Loucy (cell line): ENCODE measurements around the gene ACLY.
"Not testable (repeated sequence)": the region's sequence is repeated elsewhere in the genome, so short reads cannot be mapped to it uniquely, and the experiment has no call there.

ENCODE experiments used
- H2AFZ ChIP-seq: fragments of 200-600 bp; sonication (generic); 2 replicates; pipeline ENCODE4 v1.6.0; 2016; ENCODE audit warnings: antibody characterized with exemption, mild to moderate bottlenecking, low read length, moderate library complexity
- H3F3A ChIP-seq: fragments of 200-600 bp; 2 replicates; pipeline ENCODE4 v1.6.0; 2016; ENCODE audit warnings: antibody characterized with exemption, low read depth, mild to moderate bottlenecking
- H3K27me3 ChIP-seq: fragments of 200-600 bp; sonication (generic); 2 replicates; pipeline ENCODE4 v1.6.1; 2014; ENCODE audit warnings: low read length, mild to moderate bottlenecking; ENCODE audit not compliant: insufficient read depth, poor library complexity, severe bottlenecking
- H3K36me3 ChIP-seq: fragments of 200-600 bp; sonication (generic); 2 replicates; pipeline ENCODE4 v1.6.1; 2016; ENCODE audit warnings: low read length; ENCODE audit not compliant: insufficient read depth
- H3K4me1 ChIP-seq: fragments of 200-600 bp; sonication (generic); 2 replicates; pipeline ENCODE4 v1.5.1; 2014; ENCODE audit warnings: low read length, mild to moderate bottlenecking; ENCODE audit not compliant: insufficient read depth, poor library complexity, severe bottlenecking
- H3K4me2 ChIP-seq: fragments of 200-600 bp; sonication (generic); 2 replicates; pipeline ENCODE4 v1.6.0; 2014; ENCODE audit warnings: antibody characterized with exemption, low read length, low read depth, mild to moderate bottlenecking; ENCODE audit not compliant: poor library complexity, severe bottlenecking
- H3K4me3 ChIP-seq: fragments of 200-600 bp; sonication (generic); 2 replicates; pipeline ENCODE4 v1.5.1; 2014; ENCODE audit warnings: low read length, mild to moderate bottlenecking, mixed read lengths; ENCODE audit not compliant: poor library complexity, severe bottlenecking
- H3K79me2 ChIP-seq: fragments of 200-600 bp; sonication (generic); 2 replicates; pipeline ENCODE4 v1.6.1; 2014; ENCODE audit warnings: low read length; ENCODE audit not compliant: insufficient read depth
- H3K9ac ChIP-seq: fragments of 200-600 bp; sonication (generic); 2 replicates; pipeline ENCODE4 v1.6.0; 2014; ENCODE audit warnings: mild to moderate bottlenecking, low read depth, low read length, moderate library complexity; ENCODE audit not compliant: poor library complexity, severe bottlenecking
- H3K9me2 ChIP-seq: fragments of 200-600 bp; sonication (generic); replicated peaks from 2 replicates; pipeline ENCODE4 v1.6.1; 2016; ENCODE audit warnings: low read depth, low read length, mixed read lengths
- H3K9me3 ChIP-seq: fragments of 200-600 bp; sonication (generic); 2 replicates; pipeline ENCODE4 v1.6.1; 2014; ENCODE audit warnings: mild to moderate bottlenecking, antibody characterized with exemption, low read length, low read depth; ENCODE audit not compliant: insufficient read depth
- H4K20me1 ChIP-seq: fragments of 200-600 bp; sonication (generic); 2 replicates; pipeline ENCODE4 v1.6.0; 2014; ENCODE audit warnings: antibody characterized with exemption, low read length, mild to moderate bottlenecking; ENCODE audit not compliant: insufficient read depth, poor library complexity, severe bottlenecking
- EZH2phosphoT487 ChIP-seq: fragments of 200-600 bp; IDR thresholded peaks from 2 replicates; pipeline ENCODE4 v1.6.1; 2018; ENCODE audit warnings: antibody characterized with exemption, mild to moderate bottlenecking, moderate library complexity, borderline replicate concordance
- TF ChIP-seq, protein P1 (sequence below): fragments of 200-600 bp; sonication (generic); conservative IDR thresholded peaks from 2 replicates; pipeline ENCODE4 v1.5.1; 2014; ENCODE audit warnings: mild to moderate bottlenecking, antibody characterized with exemption, low read length

The ACLY gene

DNA sequence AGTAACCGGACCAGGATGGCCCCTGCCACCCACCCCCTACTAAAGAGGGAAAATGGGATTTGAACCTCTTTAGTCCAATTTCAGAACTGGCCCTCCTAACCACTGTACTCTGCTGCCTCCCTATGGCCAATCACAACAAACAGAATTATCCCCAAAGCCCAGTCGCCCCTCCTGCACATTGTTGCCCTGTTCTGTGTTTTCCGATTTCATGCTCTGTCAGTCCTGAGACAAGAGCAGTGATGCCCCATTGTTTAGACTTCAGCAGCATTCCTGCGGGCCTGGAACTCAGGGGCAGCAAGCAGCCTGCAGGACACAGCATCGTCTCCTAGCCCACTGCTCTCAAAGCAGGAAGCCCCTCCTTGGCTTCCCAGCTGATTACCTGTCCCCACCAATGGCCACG is 33.0 kb downstream of the ACLY start:
- Histone ChIP-seq H3K27me3 (no peaks in the 10 kb centered on the region), H3K9me2 (no peaks in the 10 kb centered on the region), H3K9ac (no peak overlapping the region), H3K9me3 (no peaks in the 10 kb centered on the region), H3K4me3 (no peak overlapping the region), H2AFZ (no peak overlapping the region), H3K4me1 (no peaks in the 10 kb centered on the region), H3K79me2 (no peaks in the 10 kb centered on the region), H3K4me2 (no peak overlapping the region), H4K20me1 (no peaks in the 10 kb centered on the region), H3K36me3 (peaks cover 87% of the 10 kb centered on the region; the same call in 1 of the 2 replicates), H3F3A (no peaks in the 10 kb centered on the region)
- TF ChIP-seq EZH2phosphoT487: no peak
- TF ChIP-seq, protein P1, sequence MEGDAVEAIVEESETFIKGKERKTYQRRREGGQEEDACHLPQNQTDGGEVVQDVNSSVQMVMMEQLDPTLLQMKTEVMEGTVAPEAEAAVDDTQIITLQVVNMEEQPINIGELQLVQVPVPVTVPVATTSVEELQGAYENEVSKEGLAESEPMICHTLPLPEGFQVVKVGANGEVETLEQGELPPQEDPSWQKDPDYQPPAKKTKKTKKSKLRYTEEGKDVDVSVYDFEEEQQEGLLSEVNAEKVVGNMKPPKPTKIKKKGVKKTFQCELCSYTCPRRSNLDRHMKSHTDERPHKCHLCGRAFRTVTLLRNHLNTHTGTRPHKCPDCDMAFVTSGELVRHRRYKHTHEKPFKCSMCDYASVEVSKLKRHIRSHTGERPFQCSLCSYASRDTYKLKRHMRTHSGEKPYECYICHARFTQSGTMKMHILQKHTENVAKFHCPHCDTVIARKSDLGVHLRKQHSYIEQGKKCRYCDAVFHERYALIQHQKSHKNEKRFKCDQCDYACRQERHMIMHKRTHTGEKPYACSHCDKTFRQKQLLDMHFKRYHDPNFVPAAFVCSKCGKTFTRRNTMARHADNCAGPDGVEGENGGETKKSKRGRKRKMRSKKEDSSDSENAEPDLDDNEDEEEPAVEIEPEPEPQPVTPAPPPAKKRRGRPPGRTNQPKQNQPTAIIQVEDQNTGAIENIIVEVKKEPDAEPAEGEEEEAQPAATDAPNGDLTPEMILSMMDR: peak; percentile 48

DNA sequence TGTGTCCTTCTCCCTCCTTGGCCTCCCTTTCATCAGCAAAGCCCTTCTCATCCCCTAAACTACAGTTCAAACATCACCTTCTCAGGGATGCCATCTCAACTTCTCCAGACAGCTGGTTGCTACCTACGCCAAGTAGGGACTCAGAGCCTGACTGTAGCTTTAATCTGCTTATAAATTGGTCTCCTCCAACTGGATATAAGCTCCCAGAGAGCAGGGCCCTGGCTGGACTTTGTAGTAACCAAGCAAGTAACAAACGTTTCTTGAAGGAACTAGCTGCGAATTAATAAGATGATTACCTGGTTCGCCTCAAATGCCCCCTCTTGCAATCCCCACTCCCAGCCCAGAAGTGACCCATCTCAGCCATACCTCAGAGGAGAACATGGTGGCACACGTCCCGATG is 36.0 kb downstream of the ACLY start:
- Histone ChIP-seq H3F3A (no peaks in the 10 kb centered on the region), H3K9ac (no peak overlapping the region), H3K27me3 (no peaks in the 10 kb centered on the region), H3K4me3 (no peak overlapping the region), H4K20me1 (no peaks in the 10 kb centered on the region), H3K9me2 (no peaks in the 10 kb centered on the region), H3K4me2 (no peak overlapping the region), H3K9me3 (no peaks in the 10 kb centered on the region), H3K79me2 (no peaks in the 10 kb centered on the region; the same call in 1 of the 2 replicates), H3K4me1 (no peaks in the 10 kb centered on the region), H2AFZ (no peak overlapping the region), H3K36me3 (peaks cover 91% of the 10 kb centered on the region)
- TF ChIP-seq EZH2phosphoT487: no peak
- TF ChIP-seq, protein P1: no peak

DNA sequence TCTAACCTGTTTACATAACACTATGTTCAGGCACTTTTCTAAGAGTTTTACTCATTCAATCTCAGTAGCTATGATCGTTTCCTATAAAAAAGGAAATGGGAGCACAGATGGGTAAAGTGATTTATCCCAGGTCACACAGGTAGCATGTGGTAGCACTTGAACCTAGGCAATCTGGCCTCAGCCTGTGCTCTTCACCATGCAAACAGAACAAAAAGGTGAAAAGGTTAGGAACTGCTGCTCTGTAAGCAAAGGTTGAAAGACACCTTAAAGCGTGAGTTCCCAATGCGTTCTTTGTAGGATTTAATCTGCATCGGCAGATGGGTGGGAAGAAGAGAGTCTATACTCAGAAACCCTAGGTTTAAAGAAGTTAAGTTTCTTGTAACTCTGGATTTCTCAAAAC is 38.6 kb downstream of the ACLY start:
- H3K9me3 ChIP-seq: no peaks in the 10 kb centered on the region
- no peaks in the 10 kb centered on the region; the same call in 1 of the 2 replicates for H3K79me2 ChIP-seq
- no peaks in the 10 kb centered on the region for H4K20me1 ChIP-seq
- H3K4me3 ChIP-seq: no peak overlapping the region
- no peaks in the 10 kb centered on the region for H3F3A ChIP-seq
- H3K27me3 ChIP-seq: no peaks in the 10 kb centered on the region
- no peaks in the 10 kb centered on the region for H3K9me2 ChIP-seq
- no peak overlapping the region for H2AFZ ChIP-seq
- H3K4me1 ChIP-seq: no peaks in the 10 kb centered on the region
- H3K9ac ChIP-seq: no peak overlapping the region
- H3K4me2 ChIP-seq: no peak overlapping the region
- TF ChIP-seq EZH2phosphoT487: no peak
- TF ChIP-seq, protein P1: no peak
- H3K36me3 ChIP-seq: peaks cover 71% of the 10 kb centered on the region

- peaks cover 76% of the 10 kb centered on the region for H3K36me3 ChIP-seq
- H3K9me3 ChIP-seq, H3K79me2 ChIP-seq, H4K20me1 ChIP-seq, H3K4me1 ChIP-seq, H3K4me2 ChIP-seq, H3K27me3 ChIP-seq, H3K9ac ChIP-seq, H3K4me3 ChIP-seq, H3K9me2 ChIP-seq, H3F3A ChIP-seq, H2AFZ ChIP-seq: not testable (repeated sequence)
Observed at GRCh38 chr17:41874293-41874670, 44.5 kb downstream of the ACLY start.
